ENCODE measurements around the gene ASTN1.
A peak's percentile ranks its signal among the peaks of the same experiment; 100 is the strongest.

Gene ASTN1

DNA sequence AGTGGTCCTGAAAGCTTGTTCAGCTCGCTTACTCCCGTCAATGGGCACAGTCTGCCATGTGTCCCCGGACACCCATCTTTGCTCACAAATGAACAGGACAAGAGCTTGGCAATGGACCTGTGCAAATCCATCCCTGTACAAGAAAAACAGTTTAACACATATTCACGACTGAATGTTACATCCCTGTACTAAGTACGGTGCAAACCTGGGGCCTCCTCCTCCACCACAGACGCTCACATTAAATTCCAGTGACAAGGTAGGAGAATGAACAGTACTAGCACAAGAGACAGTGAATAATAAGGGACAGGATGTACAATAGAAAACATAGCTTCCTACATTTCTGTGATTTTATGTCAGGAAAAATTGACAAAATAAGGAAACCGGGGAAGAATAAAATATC lies 187.7 kb downstream of the ASTN1 start:
- DNase-seq: no peak

DNA sequence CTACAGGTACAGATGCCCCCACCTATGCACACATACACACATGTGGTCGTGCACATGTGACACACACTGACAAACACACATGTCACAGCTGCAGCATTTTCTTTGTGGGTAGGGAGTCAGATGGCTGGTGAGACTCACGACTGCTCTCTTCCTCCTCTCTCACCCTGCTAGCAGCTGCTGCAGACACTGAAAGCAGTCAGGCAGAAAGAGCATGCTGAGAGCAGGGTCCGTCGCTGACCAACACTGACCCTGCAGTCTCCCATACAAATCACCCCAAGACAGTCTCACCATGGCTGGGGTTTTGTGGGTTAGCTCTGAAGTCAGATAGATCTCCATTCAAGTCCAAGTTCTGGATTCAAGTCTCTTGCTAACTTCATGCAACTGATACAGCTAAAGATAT lies 188.3 kb downstream of the ASTN1 start:
- DNase-seq: no peak

DNA sequence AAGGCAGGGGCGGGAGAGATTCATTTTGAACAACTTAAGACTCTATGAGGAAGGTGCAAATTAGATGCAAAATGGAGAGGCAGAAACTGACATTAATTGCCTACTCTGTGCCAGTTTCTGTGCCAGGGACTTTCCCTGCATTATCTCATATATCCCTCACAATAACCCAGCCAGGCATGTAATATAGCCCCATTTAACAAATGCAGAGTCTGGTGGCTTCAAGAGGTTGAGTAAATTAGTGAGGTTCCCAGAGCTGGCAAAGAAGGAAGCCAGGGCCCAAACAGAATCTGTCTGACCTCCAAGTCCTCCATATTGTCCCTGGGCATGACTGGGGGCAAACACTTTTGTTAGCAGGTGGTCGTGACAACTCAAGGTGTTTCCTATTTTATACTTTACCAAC lies 199.8 kb downstream of the ASTN1 start:
- no peak for DNase-seq

DNA sequence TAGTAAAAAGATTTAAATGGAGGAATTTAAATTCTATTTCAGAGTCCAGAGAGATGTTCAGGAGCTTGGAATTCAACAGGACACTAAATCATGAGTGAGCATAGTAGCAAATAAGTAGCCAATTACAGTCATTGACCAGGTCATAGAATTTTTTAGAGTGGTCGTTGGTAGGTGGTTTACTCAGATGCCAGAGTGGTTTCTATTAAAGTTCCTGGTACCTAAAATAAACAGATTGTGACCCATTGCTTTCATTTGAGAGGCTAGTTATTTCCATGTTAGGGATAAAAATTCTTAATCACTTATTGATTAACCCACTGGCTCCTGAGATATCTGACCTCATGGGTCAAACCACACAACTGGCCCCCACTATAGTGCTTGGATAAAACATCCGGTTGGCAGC lies 201.3 kb downstream of the ASTN1 start:
- no peak for DNase-seq

DNA sequence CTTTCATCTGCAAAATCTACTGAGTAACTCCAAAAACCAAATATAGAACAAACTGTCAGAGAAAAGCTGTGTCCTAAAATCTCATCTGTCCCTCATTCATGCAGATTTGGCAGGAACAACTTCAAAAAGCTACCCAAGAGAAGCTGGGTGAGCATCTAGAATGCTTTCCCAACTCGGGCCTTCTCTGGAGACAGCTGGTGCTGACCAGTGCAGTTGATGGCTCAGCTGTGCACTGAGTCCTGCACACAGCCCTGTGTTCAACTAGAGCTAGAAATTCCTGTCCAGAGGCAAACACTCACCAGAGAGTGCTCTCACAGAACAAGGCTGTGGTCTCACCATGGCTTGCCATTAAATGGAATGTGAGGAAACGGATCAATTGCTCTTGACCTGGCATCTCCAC lies 202.8 kb downstream of the ASTN1 start:
- DNase-seq: no peak

DNA sequence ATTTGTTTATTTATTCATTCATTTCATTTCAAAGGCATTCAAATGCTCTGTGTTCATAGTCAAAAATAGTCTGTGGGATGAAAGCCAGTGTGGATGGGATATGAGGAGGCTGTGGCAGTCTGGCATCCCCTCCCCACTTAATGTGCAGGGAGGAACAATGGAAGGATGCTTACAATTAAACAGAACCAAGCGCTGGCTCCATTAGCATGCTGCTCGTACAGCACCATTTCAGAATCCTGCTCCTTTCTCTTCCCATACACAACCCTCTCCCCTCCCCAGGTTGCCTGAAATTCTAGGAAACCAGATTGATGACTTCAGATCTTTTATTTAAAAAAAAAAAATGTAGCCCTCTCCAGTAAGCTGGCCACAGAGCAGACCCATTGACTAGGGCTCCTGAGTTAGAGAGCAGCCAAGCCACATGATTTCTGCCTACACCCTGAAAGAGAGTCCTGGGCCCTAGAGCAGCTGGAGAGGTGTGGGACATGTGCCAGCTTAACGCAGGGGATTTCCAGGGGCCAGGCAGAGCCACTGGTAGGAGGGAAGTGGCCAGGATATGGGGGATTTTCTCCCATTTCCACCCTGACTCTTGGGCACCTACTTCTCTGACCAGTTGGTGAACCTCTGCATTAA lies 205.2 kb downstream of the ASTN1 start:
- no peak for DNase-seq

DNA sequence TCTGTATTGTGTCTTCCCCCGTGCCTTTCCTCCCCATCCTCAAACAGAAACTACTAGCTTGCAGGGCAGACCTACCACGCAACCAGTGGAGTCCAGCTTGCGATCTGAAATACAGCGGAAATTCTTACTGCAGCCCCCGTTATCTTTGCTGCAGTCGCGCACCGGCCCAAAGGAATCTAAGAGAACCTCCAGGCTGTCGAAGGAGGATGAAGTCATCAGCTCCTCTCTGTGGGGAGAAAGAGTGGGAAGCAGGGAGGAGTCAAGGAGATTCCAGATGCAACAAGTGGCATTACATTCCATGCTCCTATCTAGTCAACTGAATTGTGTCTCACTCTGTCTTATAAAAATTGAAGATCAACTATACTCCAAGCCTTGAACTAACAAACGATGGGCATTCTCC lies 206.9 kb downstream of the ASTN1 start:
- DNase-seq: no peak

DNA sequence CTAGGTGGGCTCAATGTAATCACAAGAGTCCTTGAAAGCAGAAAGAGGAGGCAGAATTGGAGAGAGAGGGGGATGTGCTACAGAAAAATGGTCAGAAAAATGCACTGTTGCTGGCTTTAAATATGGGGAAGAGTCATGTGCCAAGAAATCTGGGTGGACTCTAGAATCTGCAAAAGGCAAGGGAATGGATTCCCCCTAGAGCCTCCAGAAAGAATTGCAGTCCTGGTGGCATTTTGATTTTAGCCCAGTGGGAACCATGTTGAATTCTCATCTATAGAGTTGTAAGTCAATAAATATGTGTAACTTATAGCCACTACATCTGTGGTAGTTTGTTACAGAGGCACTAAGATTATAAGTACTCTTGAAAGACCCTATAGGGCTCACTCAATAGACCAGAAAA lies 210.3 kb downstream of the ASTN1 start:
- no peak for DNase-seq

DNA sequence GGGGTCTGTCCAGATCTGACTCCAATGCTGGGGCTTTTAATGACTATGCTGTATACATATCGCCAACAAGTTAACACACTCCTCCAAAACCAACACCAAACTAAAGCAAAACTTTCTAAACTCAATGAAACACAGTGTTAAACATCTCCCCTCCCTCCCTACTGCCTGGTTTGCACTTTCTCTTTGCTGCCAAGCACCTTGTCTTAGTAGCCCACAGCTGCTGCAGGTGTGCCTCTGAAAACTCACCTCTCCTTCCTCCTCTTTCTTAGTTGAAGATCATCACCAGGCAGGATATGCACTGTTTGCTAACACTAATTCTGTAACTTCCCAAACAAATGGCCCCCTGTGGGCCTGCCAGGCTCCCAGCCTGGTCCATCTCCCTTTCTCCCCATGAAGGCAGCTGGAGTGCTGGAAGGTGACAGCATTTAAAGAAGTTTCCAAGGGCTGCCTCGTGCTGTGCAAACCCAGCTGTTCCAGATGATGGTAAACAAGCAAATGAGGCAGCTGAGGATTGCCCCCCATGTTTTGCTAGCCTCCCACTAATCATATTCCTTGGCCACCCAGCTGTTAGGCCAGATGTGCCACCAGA lies 213.7 kb downstream of the ASTN1 start:
- DNase-seq: no peak

DNA sequence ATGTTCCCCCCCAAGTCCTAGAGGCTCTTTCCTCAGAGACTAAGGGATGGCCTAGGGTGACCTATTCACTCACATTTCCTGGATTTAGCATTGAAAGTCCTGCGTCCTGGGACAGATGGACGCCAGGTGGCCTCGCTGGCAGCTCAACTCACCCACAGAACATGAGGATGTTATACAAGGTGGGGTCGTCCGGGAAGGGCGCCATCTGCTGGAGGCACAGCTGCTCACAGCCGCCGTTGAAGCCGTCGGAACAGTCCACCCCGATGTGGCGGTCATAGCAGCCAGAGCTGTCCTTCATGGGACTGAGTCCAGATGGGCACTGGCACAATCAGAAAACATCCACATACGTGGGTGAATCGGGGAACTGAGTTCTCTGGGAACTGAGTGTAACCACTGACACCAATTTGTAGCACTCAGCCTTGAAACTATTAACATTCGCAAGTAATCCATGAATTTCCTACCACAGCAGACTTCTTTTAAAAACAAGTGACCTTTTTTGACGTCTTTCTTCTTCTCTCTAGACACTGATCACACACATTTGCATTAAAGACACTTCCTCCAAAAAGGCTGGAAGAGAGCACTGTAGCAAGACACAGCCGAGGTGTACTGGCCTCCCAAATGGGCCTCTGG lies 215.4 kb downstream of the ASTN1 start:
- DNase-seq: no peak

DNA sequence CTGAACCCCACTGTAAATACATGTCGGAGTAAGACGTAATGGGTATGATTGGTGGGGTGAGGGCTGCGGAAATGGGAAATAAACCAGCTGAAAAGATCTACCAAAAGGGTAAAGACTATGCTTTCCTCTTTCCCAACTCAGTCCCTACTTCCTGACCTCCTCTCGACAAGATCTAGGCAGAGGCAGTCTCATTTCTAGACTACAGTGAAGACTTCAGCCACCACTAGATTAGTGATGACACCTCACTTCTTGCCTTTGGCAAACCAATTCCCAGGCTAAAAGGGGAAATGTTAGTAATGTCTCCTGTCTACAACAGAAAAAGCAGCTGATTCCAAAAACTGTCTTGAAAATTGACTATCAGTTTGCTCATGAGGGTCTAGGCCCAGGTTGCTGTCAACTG lies 219.9 kb downstream of the ASTN1 start:
- DNase-seq: no peak

DNA sequence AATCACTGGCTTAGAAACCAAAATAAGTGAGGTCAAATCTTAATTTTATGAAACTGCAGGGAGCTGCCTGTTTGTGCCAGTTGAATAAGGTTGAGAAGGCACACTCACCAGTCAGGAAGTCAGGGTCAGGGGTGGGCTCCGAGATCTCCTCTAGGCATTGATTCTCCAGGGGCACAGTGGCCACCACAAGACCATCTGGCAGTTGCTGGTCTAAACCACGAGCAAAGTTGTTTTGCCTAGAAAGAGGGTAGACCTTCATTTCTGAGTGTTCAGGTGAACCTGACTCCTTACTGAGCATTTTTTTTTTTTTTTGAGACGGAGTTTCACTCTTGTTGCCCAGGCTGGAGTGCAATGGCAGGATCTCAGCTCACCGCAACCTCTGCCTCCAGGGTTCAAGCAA lies 220.7 kb downstream of the ASTN1 start:
- DNase-seq: no peak

DNA sequence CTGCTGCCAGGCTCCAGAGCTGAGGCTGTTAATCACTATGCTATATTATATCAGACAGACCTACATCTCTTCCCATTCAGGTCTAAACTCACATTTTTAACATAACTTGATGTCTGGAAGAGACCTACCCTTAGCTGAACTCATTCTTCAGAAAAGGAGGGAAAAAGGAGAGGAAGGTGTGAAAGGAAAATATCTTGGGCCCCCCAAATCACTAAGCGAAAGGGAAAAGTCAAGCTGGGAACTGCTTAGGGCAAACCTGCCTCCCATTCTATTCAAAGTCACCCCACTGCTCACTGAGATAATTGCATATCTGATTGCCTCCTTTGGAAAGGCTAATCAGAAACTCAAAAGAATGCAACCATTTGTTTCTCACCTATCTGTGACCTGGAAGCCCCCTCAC lies 222.2 kb downstream of the ASTN1 start:
- DNase-seq: no peak

DNA sequence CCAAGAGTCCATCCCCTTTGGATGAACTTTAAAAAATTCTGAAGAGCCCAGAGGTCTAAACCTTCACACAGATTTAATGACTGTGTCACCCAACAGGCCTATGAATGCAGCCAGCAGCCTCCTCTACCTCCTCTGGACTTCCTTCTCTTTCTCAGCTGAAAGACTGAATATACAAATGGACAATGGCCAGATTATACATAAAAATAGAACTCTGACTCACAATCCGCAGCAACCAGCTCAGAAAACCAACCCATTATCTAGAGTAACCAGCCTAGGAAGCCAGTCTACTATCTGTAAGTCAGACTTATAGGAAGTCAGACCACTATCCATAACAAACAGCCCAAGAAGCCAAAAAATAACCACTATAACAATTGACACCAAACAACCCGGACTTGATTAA lies 224.5 kb downstream of the ASTN1 start:
- DNase-seq: peak; percentile 31

DNA sequence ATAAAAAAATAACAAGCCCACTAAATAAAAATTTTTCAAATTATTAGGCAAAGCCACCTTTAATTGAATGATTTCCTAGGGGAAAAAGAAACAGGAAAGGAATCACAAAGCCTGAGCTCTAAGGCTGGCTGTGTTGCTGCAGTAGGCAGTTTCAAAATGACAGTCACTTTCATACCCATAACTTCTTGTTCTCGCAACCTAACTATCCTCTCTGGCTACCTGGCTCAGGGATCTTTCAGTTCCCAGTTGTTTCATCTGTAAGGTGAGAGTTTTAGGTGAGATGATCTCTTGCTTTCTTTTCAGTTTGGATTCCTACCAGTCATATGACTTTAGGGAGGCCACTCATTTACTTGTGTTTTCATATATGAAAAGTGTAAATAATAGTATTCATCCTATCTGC lies 226.1 kb downstream of the ASTN1 start:
- no peak for DNase-seq

DNA sequence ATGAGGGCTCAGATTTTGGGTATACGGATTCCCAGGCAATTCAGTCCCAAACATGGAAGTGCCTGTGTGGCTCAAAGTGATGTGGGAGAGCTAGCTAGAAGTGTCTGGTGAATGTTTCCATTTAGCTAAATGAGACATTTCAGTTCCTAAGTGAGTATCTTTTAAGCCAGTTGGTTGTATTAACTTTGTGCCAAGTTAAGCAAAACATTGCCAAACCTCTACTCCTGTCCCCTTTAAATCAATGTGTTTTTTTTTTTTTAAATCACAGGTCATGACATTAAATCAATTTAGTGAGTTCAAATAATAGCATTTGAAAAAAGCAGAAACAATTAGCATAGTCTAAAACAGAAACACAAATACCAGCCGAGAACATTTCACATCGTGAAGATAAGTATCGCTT lies 230.1 kb downstream of the ASTN1 start:
- no peak for DNase-seq

DNA sequence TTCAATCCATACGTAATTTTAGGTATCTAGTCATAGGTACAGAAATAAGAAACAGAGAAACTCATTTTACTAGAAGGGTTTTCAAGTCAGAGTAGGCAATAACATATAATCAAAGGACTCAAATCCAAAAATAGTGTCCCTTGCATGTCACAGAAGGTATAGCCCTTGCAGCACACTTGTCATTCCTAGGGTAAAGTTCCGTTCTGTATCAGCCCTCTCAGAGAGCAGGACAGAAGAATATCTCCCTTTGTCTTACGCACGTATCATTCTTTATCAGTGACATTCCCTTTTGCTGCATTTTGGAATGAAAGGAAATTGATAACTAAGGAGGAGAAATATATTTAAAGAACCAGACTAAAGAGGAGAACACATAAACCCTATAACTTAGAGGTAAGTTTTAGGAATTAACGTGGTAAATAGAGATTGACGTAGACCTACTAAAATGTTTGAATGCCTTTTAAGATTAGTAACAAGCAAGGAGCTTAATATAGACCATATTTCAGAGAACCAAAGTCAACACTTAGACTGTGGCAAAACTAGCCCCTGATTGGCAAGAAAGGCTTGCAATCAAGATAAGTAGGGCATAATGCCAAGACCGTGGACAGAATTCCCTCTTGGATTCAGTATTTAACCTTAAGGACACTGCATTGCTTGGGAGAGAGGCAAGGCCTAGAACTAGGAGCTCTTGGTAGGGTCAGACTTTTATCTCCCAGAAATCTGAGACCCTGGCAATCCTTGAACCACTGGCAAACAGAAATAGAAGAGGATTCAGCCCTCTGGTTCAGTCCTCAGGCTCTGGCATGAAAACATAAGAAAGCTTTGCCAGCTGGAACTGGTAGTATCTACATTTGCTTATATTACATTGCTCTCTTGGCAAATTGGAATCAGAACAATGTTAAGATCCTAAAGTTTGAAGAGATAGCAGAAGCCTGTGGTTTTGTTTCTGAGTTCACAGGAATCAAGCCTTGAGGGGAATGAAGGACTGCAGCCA lies 232.1 kb downstream of the ASTN1 start:
- no peak for DNase-seq

DNA sequence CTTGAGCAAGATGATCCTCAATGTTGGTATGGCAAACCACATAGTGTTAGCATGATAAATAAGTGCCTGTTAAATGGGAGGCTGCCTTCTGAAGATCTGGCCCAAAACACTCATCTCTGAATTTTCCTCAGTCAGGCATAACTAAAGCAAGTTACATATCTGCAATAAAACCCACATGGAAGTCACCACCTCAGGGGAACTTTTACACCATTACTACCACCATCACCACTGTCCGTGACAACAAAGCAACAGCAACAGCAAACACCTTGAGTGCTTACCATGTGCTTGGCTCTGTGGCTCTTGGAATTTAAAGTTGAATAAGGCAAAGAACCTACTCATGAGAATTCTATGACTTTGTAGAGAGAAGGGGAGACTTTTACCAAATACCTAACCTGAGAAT lies 233.0 kb downstream of the ASTN1 start:
- no peak for DNase-seq

DNA sequence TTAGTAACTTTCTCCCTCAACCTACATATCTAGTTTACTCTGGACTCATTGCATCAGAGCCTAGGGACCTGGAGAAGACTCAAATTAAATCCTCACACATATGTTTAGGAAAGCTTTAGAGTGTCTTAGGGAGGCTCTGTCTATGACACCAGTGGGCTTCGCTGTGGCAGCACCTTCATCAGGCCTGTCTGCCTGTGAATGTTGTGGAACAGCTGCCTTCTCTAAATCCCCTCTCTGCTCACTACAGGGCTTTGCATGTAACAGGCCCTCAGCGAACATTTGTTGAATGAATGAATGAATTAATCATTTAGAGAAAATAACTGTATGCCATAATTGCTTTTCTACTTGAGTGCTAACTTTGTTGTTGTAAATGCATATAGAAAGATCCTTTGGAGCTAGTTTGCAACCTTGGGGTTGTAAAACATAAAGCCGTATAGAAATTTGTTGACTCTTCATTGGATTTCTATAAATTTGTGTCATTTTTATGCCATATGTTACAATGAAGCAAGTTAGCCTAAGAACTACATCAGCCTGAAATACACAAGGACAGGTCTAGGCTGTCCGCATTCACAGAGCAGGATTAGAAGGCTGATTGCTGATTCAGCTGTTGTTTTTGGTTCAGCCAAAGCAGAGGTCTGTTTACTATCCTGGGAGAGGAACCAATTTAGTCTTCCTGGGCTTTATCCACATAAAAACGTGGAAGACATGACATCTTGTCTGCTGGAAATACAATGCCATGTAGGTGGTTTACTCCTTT lies 238.0 kb downstream of the ASTN1 start:
- DNase-seq: no peak

DNA sequence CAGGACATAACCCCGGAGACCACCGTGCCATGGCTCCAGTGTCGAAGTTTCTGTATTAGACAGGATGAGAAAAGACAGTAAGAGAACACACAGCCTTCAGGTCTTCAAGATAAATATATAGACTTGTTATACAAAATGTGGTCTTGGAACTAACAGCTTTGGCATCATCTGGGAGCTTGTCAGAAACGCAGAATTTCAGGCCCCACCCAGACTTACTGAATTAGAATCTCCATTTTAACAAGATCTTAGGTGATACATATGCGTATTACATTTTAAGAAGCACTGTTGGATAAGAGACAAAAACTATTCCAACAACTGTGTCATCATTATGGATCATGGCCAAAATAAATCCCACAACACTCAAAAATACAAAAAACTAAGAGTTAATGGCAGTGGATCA lies 239.3 kb downstream of the ASTN1 start:
- DNase-seq: no peak

DNA sequence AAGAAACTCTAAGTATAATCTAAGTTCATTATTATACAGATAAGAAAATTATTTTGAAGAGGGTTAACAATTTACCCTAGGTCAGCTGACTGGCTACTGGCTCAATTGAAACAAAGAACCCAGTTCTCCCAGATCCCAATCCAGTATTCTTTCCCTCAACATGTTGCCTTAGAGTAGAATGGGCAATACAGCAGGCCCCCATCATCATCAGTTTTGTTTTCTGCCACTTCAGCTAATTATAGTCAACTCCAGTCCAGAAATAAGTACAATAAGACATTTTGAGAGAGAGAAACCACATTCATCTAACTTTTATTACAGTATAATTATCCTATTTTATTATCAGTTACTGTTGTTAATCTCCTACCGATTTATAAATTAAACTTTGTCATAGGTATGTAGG lies 241.2 kb downstream of the ASTN1 start:
- DNase-seq: no peak

DNA sequence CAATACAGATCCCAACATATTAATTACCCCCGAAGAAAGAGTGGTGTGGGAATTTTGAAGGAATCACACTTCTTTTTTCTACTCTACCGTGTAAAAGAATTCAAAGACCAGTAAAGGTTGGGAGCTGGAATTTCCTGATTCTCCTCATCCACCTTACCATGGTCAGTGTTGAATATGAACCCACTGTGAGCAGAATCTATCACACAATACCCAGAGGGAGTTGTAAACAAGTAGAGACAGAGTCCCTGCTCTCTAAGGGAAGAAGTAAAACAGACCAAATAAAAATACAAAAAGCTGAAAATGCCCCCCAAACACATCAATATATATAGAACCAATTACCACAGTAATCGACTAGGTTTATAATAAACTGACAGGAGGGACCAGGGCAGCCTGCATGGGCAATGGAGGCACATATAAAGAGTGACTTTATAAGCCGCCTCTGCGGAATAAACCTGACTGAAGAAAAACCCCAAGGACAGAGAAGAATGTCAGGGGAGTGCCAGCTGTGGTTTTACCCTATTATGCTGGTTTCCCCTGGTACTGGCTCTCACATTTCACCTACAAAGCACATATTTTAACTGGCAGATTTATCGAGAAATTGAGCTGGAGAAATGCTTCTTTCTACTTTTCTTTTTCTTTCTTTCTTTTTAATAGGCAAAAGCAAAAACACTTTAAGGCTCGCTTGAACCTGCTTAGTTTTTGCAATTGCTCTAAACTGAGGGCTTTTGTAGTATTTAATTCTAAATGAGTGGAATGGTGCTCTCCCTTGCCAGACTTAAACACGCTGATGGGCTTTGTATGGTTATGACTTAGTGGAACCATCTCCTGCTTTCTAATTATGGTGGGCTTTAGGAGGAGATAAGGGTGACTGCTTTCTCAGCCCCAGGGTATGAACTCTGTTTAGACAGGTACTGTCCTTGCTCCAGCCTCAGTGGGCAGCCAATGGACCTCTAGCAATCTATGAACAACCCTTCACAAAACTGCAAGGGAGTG lies 244.8 kb downstream of the ASTN1 start:
- DNase-seq: no peak

All from MV-4-11 (cell line).